Measurements from ENCODE around the gene COL15A1. TPM values are rescaled to one million over a fixed set of nuclear protein-coding genes. Genes with fewer than 3 reads are reported as not detected.

COL15A1 gene
- total and polyA plus RNA-seq, 2 donors (not counting 1 experiment from before 2014, with no cell fraction given) = not detected

DNA sequence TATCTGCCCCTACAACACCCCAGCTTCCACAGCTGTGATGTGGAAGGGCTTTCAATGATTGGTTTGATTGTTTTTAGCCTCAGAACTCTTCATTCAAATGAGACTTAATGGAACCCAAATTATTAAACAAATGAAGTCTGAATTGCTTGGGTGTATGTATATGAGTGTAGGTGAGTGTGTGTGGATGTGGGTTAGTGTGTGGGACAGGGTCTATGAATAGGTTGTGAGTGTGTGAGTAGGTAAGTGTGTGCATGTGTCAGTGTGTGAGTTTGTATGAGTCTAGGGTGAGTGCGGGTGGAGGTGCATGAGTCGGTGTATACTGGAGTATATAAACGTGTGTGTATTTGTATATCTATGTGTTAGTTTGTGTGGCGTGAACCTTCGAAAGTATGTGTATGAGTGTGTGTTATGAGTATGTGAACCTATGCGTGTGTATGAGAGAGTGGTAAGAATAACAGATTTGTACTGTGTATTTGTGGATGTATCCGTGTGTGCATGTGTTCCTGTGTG lies 26.9 kb downstream of the COL15A1 start:
- no peak overlapping the region for H3K4me3 ChIP-seq (ENCODE audit: control extremely low read depth in 1 of 5, extremely low read depth in 1 of 5, insufficient read depth in 1 of 5, low read depth in 2 of 5, low read length in 4 of 5)
- H4K20me1 ChIP-seq (ENCODE audit: control insufficient read depth, insufficient read depth, low read length, poor library complexity, severe bottlenecking) = no peaks in the 10 kb centered on the region
- no peak overlapping the region for H3K4me2 ChIP-seq (replicated peaks; ENCODE audit: low read depth, low read length, poor library complexity, severe bottlenecking)
- CTCF ChIA-PET = interaction anchor here (1.2 to 8.4 kb wide), 4 partner anchors 8 to 170 kb away, joined by 3 to 159 read pairs (median 6); no protein-coding TSS in a partner anchor
- DNase-seq (no peak), ATAC-seq (ENCODE audit: low read depth) (no peak)
- peaks cover 0 to 13% (median 5%) of the 10 kb centered on the region in 4 experiments for H3K27me3 ChIP-seq (replicated peaks in 1 of 4; ENCODE audit: control extremely low read depth in 1 of 4, control insufficient read depth in 3 of 4, insufficient read depth in 4 of 4, low read length in 3 of 4)
- no peak overlapping the region for H3K9ac ChIP-seq (ENCODE audit: low read length)
- WGBS (ENCODE audit: insufficient coverage) = 93% methylated on average over 6 of the region's 7 CpGs
- POLR2A ChIA-PET = no interaction called here
- Mint-ChIP-seq H3K4me1 (peaks cover 6% of the 10 kb centered on the region), H3K27me3 (peaks cover 7% of the 10 kb centered on the region), H3K9me3 (ENCODE audit: insufficient read depth) (no peaks in the 10 kb centered on the region), H3K4me3 (no peak overlapping the region), H3K27ac (no peak overlapping the region)
- no peak for TF ChIP-seq EZH2 (IDR thresholded peaks at IDR 0.05; ENCODE audit: borderline replicate concordance, insufficient read depth, low read depth, low read length, poor library complexity, severe bottlenecking)
- TF ChIP-seq, protein P1, sequence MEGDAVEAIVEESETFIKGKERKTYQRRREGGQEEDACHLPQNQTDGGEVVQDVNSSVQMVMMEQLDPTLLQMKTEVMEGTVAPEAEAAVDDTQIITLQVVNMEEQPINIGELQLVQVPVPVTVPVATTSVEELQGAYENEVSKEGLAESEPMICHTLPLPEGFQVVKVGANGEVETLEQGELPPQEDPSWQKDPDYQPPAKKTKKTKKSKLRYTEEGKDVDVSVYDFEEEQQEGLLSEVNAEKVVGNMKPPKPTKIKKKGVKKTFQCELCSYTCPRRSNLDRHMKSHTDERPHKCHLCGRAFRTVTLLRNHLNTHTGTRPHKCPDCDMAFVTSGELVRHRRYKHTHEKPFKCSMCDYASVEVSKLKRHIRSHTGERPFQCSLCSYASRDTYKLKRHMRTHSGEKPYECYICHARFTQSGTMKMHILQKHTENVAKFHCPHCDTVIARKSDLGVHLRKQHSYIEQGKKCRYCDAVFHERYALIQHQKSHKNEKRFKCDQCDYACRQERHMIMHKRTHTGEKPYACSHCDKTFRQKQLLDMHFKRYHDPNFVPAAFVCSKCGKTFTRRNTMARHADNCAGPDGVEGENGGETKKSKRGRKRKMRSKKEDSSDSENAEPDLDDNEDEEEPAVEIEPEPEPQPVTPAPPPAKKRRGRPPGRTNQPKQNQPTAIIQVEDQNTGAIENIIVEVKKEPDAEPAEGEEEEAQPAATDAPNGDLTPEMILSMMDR (IDR thresholded peaks at IDR 0.05) = no peak
- H3K27ac ChIP-seq (ENCODE audit: low read length in 2 of 2) = no peak overlapping the region
- H3K4me1 ChIP-seq (ENCODE audit: control insufficient read depth in 2 of 2, insufficient read depth in 2 of 2, low read length in 2 of 2) = peaks cover 4 to 10% of the 10 kb centered on the region in 2 donors
- peaks cover 0 to 4% (median 0%) of the 10 kb centered on the region in 3 donors for H3K9me3 ChIP-seq (ENCODE audit: control extremely low read depth in 1 of 3, control insufficient read depth in 2 of 3, insufficient read depth in 1 of 3, low read length in 2 of 3)
- intact Hi-C loops (cut with micrococcal nuclease) = no loop called here
- H3K79me2 ChIP-seq (ENCODE audit: control insufficient read depth, insufficient read depth, low read length) = no peaks in the 10 kb centered on the region
- no peak overlapping the region for H2AFZ ChIP-seq (ENCODE audit: insufficient read depth, low read depth, low read length, poor library complexity, severe bottlenecking)
- H3K36me3 ChIP-seq (replicated peaks in 1 of 2; ENCODE audit: control extremely low read depth in 1 of 2, control insufficient read depth in 1 of 2, extremely low read depth in 1 of 2, insufficient read depth in 2 of 2, low read length in 1 of 2) = no peaks in the 10 kb centered on the region

DNA sequence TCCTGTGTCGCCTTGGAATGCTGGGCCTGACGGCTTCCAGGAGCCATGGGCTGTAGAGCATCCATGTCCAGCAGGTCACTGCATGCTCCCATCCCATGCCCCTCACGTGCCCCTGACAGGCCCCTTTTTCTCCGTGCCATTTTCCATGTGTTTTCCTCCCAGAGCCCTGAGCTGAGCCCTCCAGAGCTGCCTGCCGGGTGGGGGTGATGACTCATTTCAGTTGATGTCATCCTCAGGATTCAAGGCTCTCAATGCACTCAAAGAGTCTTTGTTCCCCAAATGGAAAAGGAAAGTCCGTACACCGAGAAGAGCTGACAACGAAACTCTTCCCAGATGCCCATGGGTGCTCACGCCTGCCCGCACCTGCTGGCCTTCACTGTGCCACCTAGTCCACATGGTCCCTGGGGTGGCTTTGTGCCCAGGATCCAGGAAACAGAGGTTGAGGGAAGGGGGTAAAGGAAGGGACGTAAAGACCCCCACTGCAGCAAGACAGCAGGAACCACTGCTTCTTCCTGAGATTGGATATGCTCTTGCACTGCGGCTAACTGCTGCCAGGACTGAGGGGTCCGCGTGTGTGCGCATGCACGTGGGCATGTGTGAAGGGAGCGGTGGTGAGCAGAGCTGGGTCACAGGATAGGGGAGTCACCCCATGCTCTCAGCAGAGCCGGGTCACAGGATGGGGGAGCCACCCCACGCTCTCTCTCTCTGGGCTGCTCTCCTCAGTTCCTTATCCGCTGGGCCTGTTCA lies 27.6 kb downstream of the COL15A1 start:
- intact Hi-C loops (cut with micrococcal nuclease) = no loop called here
- Histone ChIP-seq H4K20me1 (ENCODE audit: control insufficient read depth, insufficient read depth, low read length, poor library complexity, severe bottlenecking) (no peaks in the 10 kb centered on the region), H2AFZ (ENCODE audit: insufficient read depth, low read depth, low read length, poor library complexity, severe bottlenecking) (no peak overlapping the region), H3K9me3 (ENCODE audit: control extremely low read depth in 1 of 3, control insufficient read depth in 2 of 3, insufficient read depth in 1 of 3, low read length in 2 of 3) (peaks cover 0 to 4% (median 0%) of the 10 kb centered on the region in 3 donors), H3K27me3 (replicated peaks in 1 of 4; ENCODE audit: control extremely low read depth in 1 of 4, control insufficient read depth in 3 of 4, insufficient read depth in 4 of 4, low read length in 3 of 4) (peaks cover 0 to 20% (median 9%) of the 10 kb centered on the region in 4 experiments), H3K9ac (ENCODE audit: low read length) (no peak overlapping the region), H3K4me1 (ENCODE audit: control insufficient read depth in 2 of 2, insufficient read depth in 2 of 2, low read length in 2 of 2) (peaks cover 4 to 10% of the 10 kb centered on the region in 2 donors), H3K4me2 (replicated peaks; ENCODE audit: low read depth, low read length, poor library complexity, severe bottlenecking) (no peak overlapping the region), H3K79me2 (ENCODE audit: control insufficient read depth, insufficient read depth, low read length) (no peaks in the 10 kb centered on the region), H3K4me3 (ENCODE audit: control extremely low read depth in 1 of 5, extremely low read depth in 1 of 5, insufficient read depth in 1 of 5, low read depth in 2 of 5, low read length in 4 of 5) (no peak overlapping the region), H3K27ac (ENCODE audit: low read length in 2 of 2) (no peak overlapping the region), H3K36me3 (replicated peaks in 1 of 2; ENCODE audit: control extremely low read depth in 1 of 2, control insufficient read depth in 1 of 2, extremely low read depth in 1 of 2, insufficient read depth in 2 of 2, low read length in 1 of 2) (no peaks in the 10 kb centered on the region)
- CTCF ChIA-PET = interaction anchor here (0.5 to 8.4 kb wide), 2 partner anchors 169 to 1240 kb away, joined by 4 to 159 read pairs; no protein-coding TSS in a partner anchor
- Mint-ChIP-seq H3K27me3 (peaks cover 15% of the 10 kb centered on the region), H3K4me3 (no peak overlapping the region), H3K4me1 (peaks cover 6% of the 10 kb centered on the region), H3K27ac (no peak overlapping the region), H3K9me3 (ENCODE audit: insufficient read depth) (no peaks in the 10 kb centered on the region)
- ATAC-seq (ENCODE audit: low read depth) (no peak), DNase-seq (no peak)
- 93% methylated on average over 18 of the region's 20 CpGs for WGBS (ENCODE audit: insufficient coverage)
- no peak for TF ChIP-seq EZH2 (IDR thresholded peaks at IDR 0.05; ENCODE audit: borderline replicate concordance, insufficient read depth, low read depth, low read length, poor library complexity, severe bottlenecking)
- TF ChIP-seq, protein P1 (IDR thresholded peaks at IDR 0.05) = no peak
- POLR2A ChIA-PET = no interaction called here
